ENCODE data around the gene OPA1. TPM values are rescaled to one million over a fixed set of nuclear protein-coding genes. Genes with fewer than 3 reads are reported as not detected.

Gene OPA1
- total and polyA plus RNA-seq, 2 of the 13 experiments (the other 11 are each of a cell fraction or from before 2014, with no cell fraction given) = 26.7 to 78.5 TPM

DNA sequence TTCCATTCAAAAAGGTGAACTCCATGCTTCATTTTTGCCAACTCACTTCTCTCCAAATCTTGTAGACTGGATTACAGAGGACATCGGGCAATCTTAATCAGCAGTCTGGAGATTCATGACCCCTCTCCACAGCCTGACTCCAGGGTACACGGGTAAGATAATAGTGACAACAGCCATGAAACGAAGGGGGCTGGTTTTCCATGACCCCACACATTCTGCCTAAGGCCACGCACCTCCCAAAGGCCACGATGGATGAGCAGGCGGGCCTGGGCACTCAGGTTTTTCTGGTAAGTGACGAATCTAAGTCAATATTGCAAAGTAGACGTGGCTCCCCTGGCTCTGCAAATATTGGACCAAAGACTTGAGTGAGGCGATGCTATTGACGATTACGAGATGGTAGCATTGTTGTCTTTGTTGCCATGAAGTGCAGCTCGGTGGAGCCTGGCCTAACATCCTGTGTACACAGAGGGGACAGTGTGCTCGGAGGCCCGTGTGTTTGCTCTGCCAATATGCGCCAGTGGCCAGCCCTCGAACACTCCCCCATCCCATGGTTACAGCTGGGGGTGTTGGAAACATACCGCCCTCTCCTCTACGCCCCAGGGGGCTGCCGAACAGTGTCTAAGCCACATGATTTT lies 119.1 kb downstream of the OPA1 start (continued):
- TF ChIP-seq ZNF362 (CRISPR knock-in tag; IDR thresholded peaks at IDR 0.05; ENCODE audit: borderline replicate concordance) (peak; percentile 79; the same call in 1 of the 2 replicates), ZNF552 (CRISPR knock-in tag; IDR thresholded peaks at IDR 0.05; ENCODE audit: borderline replicate concordance) (peak; percentile 86), ZNF674 (CRISPR knock-in tag; IDR thresholded peaks at IDR 0.05; ENCODE audit: low read depth) (no peak), NFYB (CRISPR knock-in tag; IDR thresholded peaks at IDR 0.05) (no peak; the same call in none of the 2 replicates), IRF2 (CRISPR knock-in tag; IDR thresholded peaks at IDR 0.05) (peak; percentile 95), SRY (CRISPR knock-in tag; IDR thresholded peaks at IDR 0.05) (peak; percentile 68; the same call in 1 of the 2 replicates), ZFP41 (CRISPR knock-in tag; IDR thresholded peaks at IDR 0.05; ENCODE audit: borderline replicate concordance) (no peak), YY1 (IDR thresholded peaks at IDR 0.05; ENCODE audit: insufficient read depth, insufficient replicate concordance, low read depth, low read length) (peak; percentile 73), ZNF569 (CRISPR knock-in tag; IDR thresholded peaks at IDR 0.05; ENCODE audit: borderline replicate concordance) (peak; percentile 82; the same call in 1 of the 2 replicates), TAF1 (CRISPR knock-in tag; IDR thresholded peaks at IDR 0.05) (peak; percentile 17; the same call in 1 of the 2 replicates), IKZF4 (CRISPR knock-in tag; IDR thresholded peaks at IDR 0.05; ENCODE audit: borderline replicate concordance, low read depth, not compliant biosample characterization) (no peak), ZFP62 (CRISPR knock-in tag; IDR thresholded peaks at IDR 0.05) (no peak), ZNF432 (CRISPR knock-in tag; IDR thresholded peaks at IDR 0.05; ENCODE audit: borderline replicate concordance) (no peak), ZNF367 (CRISPR knock-in tag; IDR thresholded peaks at IDR 0.05; ENCODE audit: borderline replicate concordance) (no peak), MXD1 (CRISPR knock-in tag; IDR thresholded peaks at IDR 0.05) (peak; percentile 51; the same call in 1 of the 2 replicates), ATF6 (CRISPR knock-in tag; conservative IDR thresholded peaks at IDR 0.05) (no peak), ZFP82 (CRISPR knock-in tag; IDR thresholded peaks at IDR 0.05; ENCODE audit: borderline replicate concordance) (no peak)
- TF ChIP-seq, protein P1, sequence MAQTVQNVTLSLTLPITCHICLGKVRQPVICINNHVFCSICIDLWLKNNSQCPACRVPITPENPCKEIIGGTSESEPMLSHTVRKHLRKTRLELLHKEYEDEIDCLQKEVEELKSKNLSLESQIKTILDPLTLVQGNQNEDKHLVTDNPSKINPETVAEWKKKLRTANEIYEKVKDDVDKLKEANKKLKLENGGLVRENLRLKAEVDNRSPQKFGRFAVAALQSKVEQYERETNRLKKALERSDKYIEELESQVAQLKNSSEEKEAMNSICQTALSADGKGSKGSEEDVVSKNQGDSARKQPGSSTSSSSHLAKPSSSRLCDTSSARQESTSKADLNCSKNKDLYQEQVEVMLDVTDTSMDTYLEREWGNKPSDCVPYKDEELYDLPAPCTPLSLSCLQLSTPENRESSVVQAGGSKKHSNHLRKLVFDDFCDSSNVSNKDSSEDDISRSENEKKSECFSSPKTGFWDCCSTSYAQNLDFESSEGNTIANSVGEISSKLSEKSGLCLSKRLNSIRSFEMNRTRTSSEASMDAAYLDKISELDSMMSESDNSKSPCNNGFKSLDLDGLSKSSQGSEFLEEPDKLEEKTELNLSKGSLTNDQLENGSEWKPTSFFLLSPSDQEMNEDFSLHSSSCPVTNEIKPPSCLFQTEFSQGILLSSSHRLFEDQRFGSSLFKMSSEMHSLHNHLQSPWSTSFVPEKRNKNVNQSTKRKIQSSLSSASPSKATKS (CRISPR knock-in tag; IDR thresholded peaks at IDR 0.05) = peak; percentile 99; the same call in 1 of the 2 replicates
- TF ChIP-seq, protein P2, sequence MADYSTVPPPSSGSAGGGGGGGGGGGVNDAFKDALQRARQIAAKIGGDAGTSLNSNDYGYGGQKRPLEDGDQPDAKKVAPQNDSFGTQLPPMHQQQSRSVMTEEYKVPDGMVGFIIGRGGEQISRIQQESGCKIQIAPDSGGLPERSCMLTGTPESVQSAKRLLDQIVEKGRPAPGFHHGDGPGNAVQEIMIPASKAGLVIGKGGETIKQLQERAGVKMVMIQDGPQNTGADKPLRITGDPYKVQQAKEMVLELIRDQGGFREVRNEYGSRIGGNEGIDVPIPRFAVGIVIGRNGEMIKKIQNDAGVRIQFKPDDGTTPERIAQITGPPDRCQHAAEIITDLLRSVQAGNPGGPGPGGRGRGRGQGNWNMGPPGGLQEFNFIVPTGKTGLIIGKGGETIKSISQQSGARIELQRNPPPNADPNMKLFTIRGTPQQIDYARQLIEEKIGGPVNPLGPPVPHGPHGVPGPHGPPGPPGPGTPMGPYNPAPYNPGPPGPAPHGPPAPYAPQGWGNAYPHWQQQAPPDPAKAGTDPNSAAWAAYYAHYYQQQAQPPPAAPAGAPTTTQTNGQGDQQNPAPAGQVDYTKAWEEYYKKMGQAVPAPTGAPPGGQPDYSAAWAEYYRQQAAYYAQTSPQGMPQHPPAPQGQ (CRISPR knock-in tag; IDR thresholded peaks at IDR 0.05; ENCODE audit: borderline replicate concordance) = peak; percentile 95; the same call in 1 of the 2 replicates
